DND-41 (cell line): ENCODE results near the gene PHYHD1.

Experiments used
- ATAC-seq: fragments of 200-7000 bp; cut with Tn5 transposase; 3 replicates; pipeline ENCODE4 v1.9.1; 2021; ENCODE audit warnings: low read depth; ENCODE audit not compliant: insufficient read depth
- DNase-seq: peaks from one replicate; pipeline ENCODE4 v3.0.0-alpha.2; 2020
- H2AFZ ChIP-seq: 2 replicates; pipeline ENCODE4 v1.6.0; 2012; ENCODE audit warnings: low read depth, low read length
- H3K27ac ChIP-seq: 2 replicates; pipeline ENCODE4 v1.5.1; 2012; ENCODE audit warnings: low read length, inconsistent platforms
- H3K27me3 ChIP-seq: fragments of 200-600 bp; sonication (generic); 2 replicates; pipeline ENCODE4 v1.6.0; 2012; ENCODE audit warnings: low read length, mild to moderate bottlenecking, inconsistent platforms; ENCODE audit not compliant: insufficient read depth, poor library complexity
- H3K36me3 ChIP-seq: 2 replicates; pipeline ENCODE4 v1.5.1; 2012; ENCODE audit warnings: low read length, inconsistent platforms; ENCODE audit not compliant: insufficient read depth
- H3K4me1 ChIP-seq: 2 replicates; pipeline ENCODE4 v1.5.1; 2012; ENCODE audit warnings: mild to moderate bottlenecking, low read length; ENCODE audit not compliant: insufficient read depth
- H3K4me2 ChIP-seq: 2 replicates; pipeline ENCODE4 v1.6.0; 2012; ENCODE audit warnings: mild to moderate bottlenecking, moderate library complexity, low read length, inconsistent platforms; ENCODE audit not compliant: insufficient read depth
- H3K4me3 ChIP-seq, 2 experiments: fragments of 200-600 bp in 1 of 2; shearing (Covaris generic) in 1 of 2; 2 replicates each; pipeline ENCODE4 v1.5.1; 2012 to 2016; ENCODE audit warnings: inconsistent platforms in 2 of 2, low read length in 2 of 2, mild to moderate bottlenecking in 2 of 2, low read depth in 1 of 2, moderate library complexity in 1 of 2
- H3K79me2 ChIP-seq: 2 replicates; pipeline ENCODE4 v1.6.0; 2012; ENCODE audit warnings: low read length, inconsistent platforms; ENCODE audit not compliant: insufficient read depth
- H3K9ac ChIP-seq: 2 replicates; pipeline ENCODE4 v1.6.0; 2012; ENCODE audit warnings: low read depth, mild to moderate bottlenecking, inconsistent platforms, low read length, moderate library complexity
- H3K9me3 ChIP-seq: 2 replicates; pipeline ENCODE4 v1.5.1; 2012; ENCODE audit warnings: low read length, moderate library complexity, mild to moderate bottlenecking, inconsistent platforms; ENCODE audit not compliant: insufficient read depth, severe bottlenecking
- H4K20me1 ChIP-seq: 2 replicates; pipeline ENCODE4 v1.6.0; 2012; ENCODE audit warnings: low read length; ENCODE audit not compliant: insufficient read depth
- CTCF ChIP-seq: IDR thresholded peaks from 2 replicates; pipeline ENCODE4 v1.5.1; 2012; ENCODE audit warnings: borderline replicate concordance, low read length, moderate library complexity, mild to moderate bottlenecking; ENCODE audit not compliant: poor library complexity, severe bottlenecking; ENCODE audit errors: extremely low read depth
- EZH2 ChIP-seq: IDR thresholded peaks from 3 replicates; pipeline ENCODE4 v1.6.1; 2012; ENCODE audit warnings: borderline replicate concordance, low read depth, mild to moderate bottlenecking, moderate library complexity, low read length, inconsistent platforms; ENCODE audit not compliant: severe bottlenecking

Gene PHYHD1

GRCh38 chr9:128919402-128920089 lies 1.2 kb upstream of the PHYHD1 start:
- Histone ChIP-seq H2AFZ (no peak overlapping the region), H3K27me3 (no peaks in the 10 kb centered on the region), H3K9me3 (no peaks in the 10 kb centered on the region), H3K27ac (no peak overlapping the region), H3K4me2 (no peak overlapping the region), H3K9ac (no peak overlapping the region), H4K20me1 (0 out of 2 replicates have a peak, but pooled peaks cover 2% of the 10 kb centered on the region), H3K4me1 (no peaks in the 10 kb centered on the region), H3K79me2 (no peaks in the 10 kb centered on the region), H3K4me3 (no peak overlapping the region), H3K36me3 (peaks cover 29% of the 10 kb centered on the region)
- no peak for TF ChIP-seq CTCF
- TF ChIP-seq EZH2, result no peak
- ATAC-seq (no peak), DNase-seq (no peak)

GRCh38 chr9:128921881-128922763 lies 1.3 kb downstream of the PHYHD1 start:
- Histone ChIP-seq H3K36me3 (peaks cover 11% of the 10 kb centered on the region; the same call in 1 of the 2 replicates), H4K20me1 (no peaks in the 10 kb centered on the region), H3K4me1 (no peaks in the 10 kb centered on the region), H3K4me2 (no peak overlapping the region), H3K27ac (no peak overlapping the region), H3K9me3 (no peaks in the 10 kb centered on the region), H3K9ac (no peak overlapping the region), H2AFZ (no peak overlapping the region), H3K79me2 (no peaks in the 10 kb centered on the region), H3K27me3 (no peaks in the 10 kb centered on the region), H3K4me3 (no peak overlapping the region)
- no peak for DNase-seq
- no peak for ATAC-seq
- TF ChIP-seq CTCF (no peak), EZH2 (no peak)

GRCh38 chr9:128923493-128923883 lies 2.7 kb downstream of the PHYHD1 start:
- TF ChIP-seq EZH2 (no peak), CTCF (no peak)
- DNase-seq, result no peak
- H3K4me2 ChIP-seq, result no peak overlapping the region
- H2AFZ ChIP-seq, result no peak overlapping the region
- no peaks in the 10 kb centered on the region for H3K27me3 ChIP-seq
- no peaks in the 10 kb centered on the region for H3K79me2 ChIP-seq
- no peaks in the 10 kb centered on the region; the same call in 1 of the 2 replicates for H3K36me3 ChIP-seq
- H3K9ac ChIP-seq, result no peak overlapping the region
- no peak overlapping the region for H3K27ac ChIP-seq
- no peak overlapping the region for H3K4me3 ChIP-seq
- no peaks in the 10 kb centered on the region for H3K9me3 ChIP-seq
- H3K4me1 ChIP-seq, result no peaks in the 10 kb centered on the region
- no peaks in the 10 kb centered on the region for H4K20me1 ChIP-seq
- ATAC-seq, result no peak
